ENCODE measurements around the gene LHFPL4.

Gene LHFPL4

DNA sequence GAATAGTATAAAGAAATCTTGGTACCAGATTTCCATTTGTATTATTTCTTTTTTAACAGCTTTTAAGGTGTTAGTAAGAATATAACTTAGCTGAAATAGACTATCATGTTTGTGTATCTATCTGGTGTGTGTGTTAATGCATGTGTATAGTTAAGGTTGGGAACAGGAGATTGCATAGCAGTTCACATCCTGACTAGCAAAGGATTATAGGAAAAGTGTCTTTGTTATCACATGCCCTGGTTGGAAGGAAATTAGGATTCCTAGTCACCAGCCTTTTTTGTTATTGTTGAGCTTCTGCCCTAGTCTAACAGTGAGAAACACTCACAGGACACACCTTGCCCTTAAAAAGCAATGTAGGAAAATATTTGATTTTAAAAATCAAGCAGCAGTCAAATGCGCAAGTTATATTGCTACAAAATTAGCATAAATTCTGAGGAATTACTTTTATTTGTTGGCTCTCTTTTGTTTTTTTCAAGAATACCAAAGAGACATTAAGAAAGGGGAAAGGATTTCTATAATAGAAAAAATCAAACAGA is 98.0 kb downstream of the LHFPL4 start:
- TF ChIP-seq, protein P1, sequence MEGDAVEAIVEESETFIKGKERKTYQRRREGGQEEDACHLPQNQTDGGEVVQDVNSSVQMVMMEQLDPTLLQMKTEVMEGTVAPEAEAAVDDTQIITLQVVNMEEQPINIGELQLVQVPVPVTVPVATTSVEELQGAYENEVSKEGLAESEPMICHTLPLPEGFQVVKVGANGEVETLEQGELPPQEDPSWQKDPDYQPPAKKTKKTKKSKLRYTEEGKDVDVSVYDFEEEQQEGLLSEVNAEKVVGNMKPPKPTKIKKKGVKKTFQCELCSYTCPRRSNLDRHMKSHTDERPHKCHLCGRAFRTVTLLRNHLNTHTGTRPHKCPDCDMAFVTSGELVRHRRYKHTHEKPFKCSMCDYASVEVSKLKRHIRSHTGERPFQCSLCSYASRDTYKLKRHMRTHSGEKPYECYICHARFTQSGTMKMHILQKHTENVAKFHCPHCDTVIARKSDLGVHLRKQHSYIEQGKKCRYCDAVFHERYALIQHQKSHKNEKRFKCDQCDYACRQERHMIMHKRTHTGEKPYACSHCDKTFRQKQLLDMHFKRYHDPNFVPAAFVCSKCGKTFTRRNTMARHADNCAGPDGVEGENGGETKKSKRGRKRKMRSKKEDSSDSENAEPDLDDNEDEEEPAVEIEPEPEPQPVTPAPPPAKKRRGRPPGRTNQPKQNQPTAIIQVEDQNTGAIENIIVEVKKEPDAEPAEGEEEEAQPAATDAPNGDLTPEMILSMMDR (IDR thresholded peaks at IDR 0.05; ENCODE audit: insufficient read depth, low read depth, low read length, missing control alignments) = no peak
- DNase-seq (ENCODE audit: low read depth) = no peak
- H3K4me3 ChIP-seq (ENCODE audit: low read length) = no peak overlapping the region

DNA sequence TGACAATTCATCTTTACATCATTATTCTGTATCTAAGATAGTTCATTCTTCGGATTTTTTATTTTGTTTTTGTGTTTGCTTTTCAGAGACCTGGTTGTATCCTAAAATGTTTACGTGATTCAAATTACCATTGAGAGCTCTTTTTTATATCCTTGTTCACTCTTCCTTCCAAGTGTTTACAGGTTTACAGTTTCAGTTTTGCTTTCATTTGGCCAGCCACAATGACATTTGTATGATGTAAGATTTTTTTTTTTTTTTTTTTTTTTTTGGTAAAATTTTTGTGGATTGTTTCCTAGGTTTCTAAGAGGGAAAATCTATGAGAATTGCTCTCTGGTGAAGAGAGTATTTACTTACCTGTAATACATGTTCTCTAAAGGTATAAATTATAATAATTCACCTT is 101.2 kb downstream of the LHFPL4 start:
- TF ChIP-seq, protein P1 (IDR thresholded peaks at IDR 0.05; ENCODE audit: insufficient read depth, low read depth, low read length, missing control alignments) = no peak
- no peak overlapping the region for H3K4me3 ChIP-seq (ENCODE audit: low read length)
- no peak for DNase-seq (ENCODE audit: low read depth)

DNA sequence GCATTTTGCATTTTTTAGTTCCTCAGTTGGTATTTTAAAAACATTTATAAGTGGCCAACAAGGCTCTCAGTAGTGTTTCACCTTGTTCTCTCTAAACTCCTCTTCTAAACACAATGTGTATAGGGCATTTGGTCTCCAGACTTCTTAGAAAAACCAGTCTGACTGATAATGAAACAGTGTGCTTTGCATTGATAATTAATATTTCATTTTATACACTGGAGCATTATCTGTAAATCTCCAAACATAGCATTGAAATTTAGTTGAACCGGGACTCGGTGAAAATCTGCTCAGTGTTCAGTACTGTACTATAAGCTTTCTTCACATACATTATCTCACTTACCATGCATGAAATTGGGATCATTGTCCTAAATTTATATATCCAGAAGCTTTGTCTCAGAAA is 102.6 kb downstream of the LHFPL4 start:
- DNase-seq (ENCODE audit: low read depth) = no peak
- TF ChIP-seq, protein P1 (IDR thresholded peaks at IDR 0.05; ENCODE audit: insufficient read depth, low read depth, low read length, missing control alignments) = no peak

DNA sequence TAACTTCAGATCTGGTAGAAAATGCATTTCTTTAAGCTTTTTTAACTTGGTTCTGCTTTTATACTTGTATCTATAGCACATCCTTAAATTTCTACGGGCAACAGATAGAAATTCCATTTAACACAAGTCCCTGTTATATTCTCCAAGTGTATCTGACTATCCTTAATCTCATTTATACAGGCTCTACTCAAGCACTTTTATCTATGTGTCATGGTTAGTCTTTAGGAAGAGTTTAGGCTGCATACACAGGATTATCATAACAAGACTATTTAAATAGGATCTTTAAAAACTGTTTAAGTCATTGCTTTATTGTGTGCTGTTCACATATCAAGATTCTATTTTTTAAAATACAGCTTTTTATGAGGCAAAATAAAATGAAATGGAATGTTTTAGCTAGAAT is 103.5 kb downstream of the LHFPL4 start:
- TF ChIP-seq, protein P1 (IDR thresholded peaks at IDR 0.05; ENCODE audit: insufficient read depth, low read depth, low read length, missing control alignments) = no peak
- no peak overlapping the region for H3K4me3 ChIP-seq (ENCODE audit: low read length)
- DNase-seq (ENCODE audit: low read depth) = no peak

More for the DNA sequence above, 102.6 kb downstream of the LHFPL4 start:
- no peak overlapping the region for H3K4me3 ChIP-seq (ENCODE audit: low read length)

DNA sequence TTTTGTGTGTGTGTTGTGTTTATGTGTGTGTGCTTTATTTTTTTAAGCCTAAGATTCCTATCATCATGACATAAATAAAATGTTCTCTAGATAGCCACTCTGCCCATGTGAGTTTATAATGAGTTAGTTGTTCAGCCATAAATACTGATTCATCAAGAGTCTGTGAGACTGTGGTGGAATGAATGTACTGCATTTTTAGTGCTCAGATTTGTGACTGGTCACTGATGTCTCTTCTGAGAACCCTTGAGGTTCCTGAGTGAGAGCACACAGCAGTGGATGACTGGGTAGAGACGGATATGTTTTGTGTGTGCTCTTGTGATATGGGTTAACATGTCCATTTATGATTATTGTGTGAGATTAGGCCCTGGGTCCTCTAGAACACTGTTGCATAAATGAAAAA is 105.0 kb downstream of the LHFPL4 start:
- TF ChIP-seq, protein P1 (IDR thresholded peaks at IDR 0.05; ENCODE audit: insufficient read depth, low read depth, low read length, missing control alignments) = no peak
- DNase-seq (ENCODE audit: low read depth) = no peak
- H3K4me3 ChIP-seq (ENCODE audit: low read length) = no peak overlapping the region
